PC-9 (cell line): ENCODE results near the gene RFC2. TPM values are rescaled to one million over a fixed set of nuclear protein-coding genes. Genes with fewer than 3 reads are reported as not detected.
"Not testable (repeated sequence)": the region's sequence is repeated elsewhere in the genome, so short reads cannot be mapped to it uniquely, and the experiment has no call there.

Experiments
- BruUV-seq: library from RNA; stranded (reverse); fragments of 400-500 nt; replicated peaks from 2 replicates; lab custom pipeline; 2021; lab: Mats Ljungman, UMichigan
- CTCF ChIA-PET: fragments of 300-600 bp; sonication (Branson Sonifier 250); formaldehyde crosslinking; loops from one replicate; lab custom pipeline; 2022; ENCODE audit warnings: antibody characterized with exemption; lab: Charles Lee
- POLR2A ChIA-PET: fragments of 300-600 bp; sonication (Branson Sonifier 250); formaldehyde crosslinking; loops from one replicate; lab custom pipeline; 2022; ENCODE audit warnings: antibody characterized with exemption; ENCODE audit not compliant: unreplicated experiment; lab: Charles Lee
- DNase-seq, 2 experiments: peaks; one replicate each; pipeline versions ENCODE4 v3.0.0 to v3.0.0-alpha.2; 2015 to 2022; ENCODE audit warnings: mixed read lengths in 1 of 2
- H2AFZ ChIP-seq: fragments of 200-600 bp; sonication (generic); 2 replicates; pipeline ENCODE4 v1.8.1; 2017; ENCODE audit warnings: antibody characterized with exemption
- H3F3A ChIP-seq: fragments of 200-600 bp; sonication (generic); 2 replicates; pipeline ENCODE4 v1.8.1; 2017; ENCODE audit warnings: antibody characterized with exemption, mild to moderate bottlenecking, low read depth; ENCODE audit not compliant: insufficient read depth
- H3K27ac ChIP-seq: fragments of 200-600 bp; sonication (generic); 2 replicates; pipeline ENCODE4 v1.6.1; 2016; ENCODE audit warnings: mixed run types
- H3K27me3 ChIP-seq: fragments of 200-600 bp; sonication (generic); 2 replicates; pipeline ENCODE4 v1.6.1; 2016; ENCODE audit warnings: low read depth, mixed run types; ENCODE audit not compliant: insufficient read depth
- H3K36me3 ChIP-seq: fragments of 200-600 bp; sonication (generic); 2 replicates; pipeline ENCODE4 v1.6.1; 2016; ENCODE audit warnings: low read depth, mixed run types
- H3K4me1 ChIP-seq: fragments of 200-600 bp; sonication (generic); replicated peaks from 2 replicates; pipeline ENCODE4 v1.6.1; 2016; ENCODE audit warnings: mixed run types; ENCODE audit not compliant: insufficient read depth
- H3K4me2 ChIP-seq: fragments of 200-600 bp; sonication (generic); 2 replicates; pipeline ENCODE4 v1.6.1; 2017; ENCODE audit warnings: mixed run types
- H3K4me3 ChIP-seq: fragments of 200-600 bp; sonication (generic); 2 replicates; pipeline ENCODE4 v1.6.1; 2016; ENCODE audit warnings: mixed run types
- H3K79me2 ChIP-seq: fragments of 200-600 bp; sonication (generic); 2 replicates; pipeline ENCODE4 v1.6.1; 2017; ENCODE audit warnings: low read depth, mixed run types
- H3K9me2 ChIP-seq: fragments of 200-600 bp; sonication (generic); 2 replicates; pipeline ENCODE4 v1.8.1; 2017; ENCODE audit warnings: mild to moderate bottlenecking; ENCODE audit not compliant: insufficient read depth
- H3K9me3 ChIP-seq: fragments of 200-600 bp; sonication (generic); 2 replicates; pipeline ENCODE4 v1.8.1; 2016; ENCODE audit warnings: low read depth; ENCODE audit not compliant: insufficient read depth
- H4K20me1 ChIP-seq: fragments of 200-600 bp; sonication (generic); 2 replicates; pipeline ENCODE4 v1.8.1; 2017; ENCODE audit not compliant: insufficient read depth
- EZH2 ChIP-seq: fragments of 200-600 bp; sonication (generic); IDR thresholded peaks from 2 replicates; pipeline ENCODE4 v1.8.0; 2017; ENCODE audit warnings: antibody characterized with exemption, low read depth
- intact Hi-C: fragments of 100-400 bp; cut with micrococcal nuclease; formaldehyde crosslinking; loops from one replicate; pipeline ENCODE4 v1.10.0; 2022; ENCODE audit not compliant: unreplicated experiment
- total RNA-seq: library from RNA; stranded (reverse); gene quantifications from 2 replicates; pipeline ENCODE4 v1.2.3, GENCODE V29; 2021
- TF ChIP-seq, protein P1 (sequence below): fragments of 200-600 bp; sonication (generic); conservative IDR thresholded peaks from 2 replicates; pipeline ENCODE4 v1.6.1; 2017; ENCODE audit warnings: mixed run types, antibody characterized with exemption, mild to moderate bottlenecking, moderate library complexity

Gene RFC2
- total RNA-seq, 1 experiment from 2014 or later: 75.7 TPM

DNA sequence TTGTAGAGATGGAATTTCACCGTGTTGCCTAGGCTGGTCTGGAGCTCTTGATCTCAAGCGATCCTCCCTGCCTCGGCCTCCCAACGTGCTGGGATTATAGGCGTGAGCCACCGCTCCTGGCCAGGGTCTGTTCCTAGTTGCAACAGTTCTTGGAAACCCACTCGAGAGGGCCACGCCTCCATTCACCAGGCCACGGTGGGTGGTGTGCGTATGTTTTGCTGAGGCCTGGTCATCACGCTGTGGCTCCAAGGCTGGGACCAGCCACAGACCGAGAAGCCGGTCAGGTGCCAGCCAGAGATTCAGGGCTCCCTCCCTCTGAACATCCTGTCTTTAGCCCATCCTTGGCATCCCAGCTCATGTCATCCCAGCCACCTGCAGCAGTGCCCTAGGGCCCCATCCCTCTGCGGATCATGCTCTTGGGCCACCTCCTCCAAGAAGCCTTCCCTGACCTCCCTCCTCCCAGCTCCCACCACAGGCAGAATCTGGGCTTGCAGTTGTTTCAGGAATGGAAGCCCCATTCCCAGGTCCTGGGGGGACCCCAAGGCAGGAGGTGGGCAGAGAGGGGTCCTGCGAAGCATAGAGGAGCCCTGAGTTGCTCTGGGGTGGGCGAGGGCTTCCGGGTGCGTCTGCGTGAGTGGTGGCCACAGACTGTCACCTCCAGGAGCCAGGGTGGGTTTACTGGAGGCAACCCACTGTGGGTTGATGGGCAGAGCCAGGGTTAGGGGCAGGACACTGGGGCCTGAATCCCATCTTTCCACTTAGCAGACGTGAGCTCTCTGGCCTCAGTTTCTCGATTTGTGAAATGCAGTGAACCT, 39.2 kb downstream of the RFC2 start:
- H3F3A ChIP-seq: peaks cover 7% of the 10 kb centered on the region; the same call in 1 of the 2 replicates
- no peaks in the 10 kb centered on the region for H3K36me3 ChIP-seq
- CTCF ChIA-PET: no interaction called here
- H3K4me3 ChIP-seq: no peak overlapping the region
- H3K9me2 ChIP-seq: no peaks in the 10 kb centered on the region
- H3K27ac ChIP-seq: no peak overlapping the region
- no peak for DNase-seq
- H4K20me1 ChIP-seq: no peaks in the 10 kb centered on the region
- no peaks in the 10 kb centered on the region for H3K9me3 ChIP-seq
- no peak overlapping the region for H3K4me2 ChIP-seq
- intact Hi-C loops: no loop called here
- peaks cover 5% of the 10 kb centered on the region for H3K4me1 ChIP-seq
- H2AFZ ChIP-seq: no peak overlapping the region
- H3K79me2 ChIP-seq: no peaks in the 10 kb centered on the region
- POLR2A ChIA-PET: interaction anchor here (0.7 kb wide), 1 partner anchor 21 kb away, joined by 24 read pairs; no protein-coding TSS in a partner anchor
- no peak for TF ChIP-seq EZH2
- no TSS peak for BruUV-seq
- H3K27me3 ChIP-seq: no peaks in the 10 kb centered on the region

DNA sequence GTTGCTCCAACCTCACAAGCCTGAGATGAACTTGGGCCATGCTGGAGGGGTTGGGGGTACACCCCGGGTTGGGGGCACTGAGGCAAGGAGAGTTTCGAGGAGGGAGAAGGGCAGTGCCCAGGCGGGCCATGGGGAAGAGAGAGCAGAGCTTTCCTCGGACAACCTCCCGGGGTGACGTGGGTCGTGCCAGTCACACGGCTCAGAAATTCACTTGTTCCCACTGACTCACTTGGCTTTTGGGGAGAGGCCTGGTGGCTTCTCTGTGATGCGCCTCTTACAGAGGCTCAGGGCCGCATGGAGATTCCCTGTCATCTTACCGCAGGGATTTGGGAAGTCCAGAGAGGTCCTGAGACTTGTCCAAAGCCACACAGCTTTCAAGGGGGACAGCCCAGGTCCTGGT, 41.5 kb downstream of the RFC2 start:
- Histone ChIP-seq H3K4me2 (no peak overlapping the region), H3K27ac (no peak overlapping the region), H3F3A (peaks cover 12% of the 10 kb centered on the region; the same call in 1 of the 2 replicates), H4K20me1 (no peaks in the 10 kb centered on the region), H3K9me2 (no peaks in the 10 kb centered on the region), H2AFZ (no peak overlapping the region), H3K27me3 (no peaks in the 10 kb centered on the region), H3K9me3 (no peaks in the 10 kb centered on the region), H3K79me2 (no peaks in the 10 kb centered on the region), H3K36me3 (no peaks in the 10 kb centered on the region), H3K4me3 (no peak overlapping the region), H3K4me1 (peaks cover 14% of the 10 kb centered on the region)
- intact Hi-C loops: no loop called here
- POLR2A ChIA-PET: no interaction called here
- CTCF ChIA-PET: no interaction called here
- no peak for TF ChIP-seq EZH2
- TF ChIP-seq, protein P1, sequence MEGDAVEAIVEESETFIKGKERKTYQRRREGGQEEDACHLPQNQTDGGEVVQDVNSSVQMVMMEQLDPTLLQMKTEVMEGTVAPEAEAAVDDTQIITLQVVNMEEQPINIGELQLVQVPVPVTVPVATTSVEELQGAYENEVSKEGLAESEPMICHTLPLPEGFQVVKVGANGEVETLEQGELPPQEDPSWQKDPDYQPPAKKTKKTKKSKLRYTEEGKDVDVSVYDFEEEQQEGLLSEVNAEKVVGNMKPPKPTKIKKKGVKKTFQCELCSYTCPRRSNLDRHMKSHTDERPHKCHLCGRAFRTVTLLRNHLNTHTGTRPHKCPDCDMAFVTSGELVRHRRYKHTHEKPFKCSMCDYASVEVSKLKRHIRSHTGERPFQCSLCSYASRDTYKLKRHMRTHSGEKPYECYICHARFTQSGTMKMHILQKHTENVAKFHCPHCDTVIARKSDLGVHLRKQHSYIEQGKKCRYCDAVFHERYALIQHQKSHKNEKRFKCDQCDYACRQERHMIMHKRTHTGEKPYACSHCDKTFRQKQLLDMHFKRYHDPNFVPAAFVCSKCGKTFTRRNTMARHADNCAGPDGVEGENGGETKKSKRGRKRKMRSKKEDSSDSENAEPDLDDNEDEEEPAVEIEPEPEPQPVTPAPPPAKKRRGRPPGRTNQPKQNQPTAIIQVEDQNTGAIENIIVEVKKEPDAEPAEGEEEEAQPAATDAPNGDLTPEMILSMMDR: no peak
- DNase-seq: no peak
- no TSS peak for BruUV-seq

DNA sequence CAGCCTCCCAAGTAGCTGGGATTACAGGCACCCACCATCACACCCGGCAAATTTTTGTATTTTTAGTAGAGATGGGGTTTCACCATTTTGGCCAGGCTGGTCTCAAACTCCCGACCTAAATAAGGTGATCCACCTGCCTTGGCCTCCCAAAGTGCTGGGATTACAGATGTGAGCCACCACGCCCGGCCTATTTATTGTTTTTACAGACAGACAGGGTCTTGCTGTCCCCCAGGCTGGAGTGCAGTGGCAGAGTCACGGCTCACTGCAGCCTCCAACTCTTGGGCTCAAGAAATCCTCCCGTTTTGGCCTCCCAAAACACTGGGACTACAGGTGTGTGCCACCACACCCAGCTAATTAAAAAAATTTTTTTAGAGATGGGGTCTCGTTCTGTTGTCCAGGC, 46.0 kb downstream of the RFC2 start:
- H4K20me1 ChIP-seq, H3K4me2 ChIP-seq, POLR2A ChIA-PET, H3K9me2 ChIP-seq, H3K4me3 ChIP-seq, BruUV-seq, H2AFZ ChIP-seq, DNase-seq, H3K36me3 ChIP-seq, H3K27me3 ChIP-seq, H3K9me3 ChIP-seq, H3K79me2 ChIP-seq, H3K27ac ChIP-seq: not testable (repeated sequence)
- H3F3A ChIP-seq: peaks cover 12% of the 10 kb centered on the region; the same call in 1 of the 2 replicates
- intact Hi-C loops: loop anchor here (2.0 to 5.0 kb wide), 2 partner anchors 47 to 341 kb away; partner anchors contain the start of gene RFC2
- CTCF ChIA-PET: interaction anchor here (1.2 to 3.0 kb wide), 2 partner anchors 185 to 193 kb away, joined by 3 to 56 read pairs; no protein-coding TSS in a partner anchor
- H3K4me1 ChIP-seq: peaks cover 14% of the 10 kb centered on the region

DNA sequence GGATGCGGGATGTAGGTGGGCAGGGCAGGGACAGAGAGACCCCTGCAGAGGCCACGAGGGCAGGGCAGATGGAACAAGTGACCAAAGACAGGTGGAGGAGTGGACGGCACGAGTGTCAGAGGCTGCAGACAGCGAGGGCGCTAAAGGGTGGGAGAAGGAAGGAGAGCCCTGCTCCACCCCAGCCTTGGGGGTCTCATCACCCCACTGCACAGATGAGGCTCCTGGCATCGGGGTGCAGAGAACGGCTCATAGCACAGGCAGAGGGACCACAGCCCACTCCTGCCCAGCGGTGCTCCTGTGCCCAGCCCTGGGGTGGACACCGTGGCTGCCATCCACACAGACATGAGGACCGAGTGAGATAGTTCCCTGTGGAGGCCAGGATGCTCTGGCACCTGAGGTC, 46.6 kb downstream of the RFC2 start:
- Histone ChIP-seq H3K9me2 (no peaks in the 10 kb centered on the region), H3K4me2 (no peak overlapping the region), H3F3A (peaks cover 13% of the 10 kb centered on the region; the same call in 1 of the 2 replicates), H4K20me1 (no peaks in the 10 kb centered on the region), H3K27me3 (no peaks in the 10 kb centered on the region), H3K4me3 (no peak overlapping the region), H3K4me1 (peaks cover 14% of the 10 kb centered on the region), H3K9me3 (no peaks in the 10 kb centered on the region), H3K36me3 (no peaks in the 10 kb centered on the region), H2AFZ (no peak overlapping the region), H3K27ac (no peak overlapping the region), H3K79me2 (no peaks in the 10 kb centered on the region)
- intact Hi-C loops: loop anchor here (2.0 to 5.0 kb wide), 2 partner anchors 193 to 340 kb away; no protein-coding TSS in a partner anchor
- no peak for DNase-seq
- no peak for TF ChIP-seq EZH2
- TF ChIP-seq, protein P1: no peak
- CTCF ChIA-PET: interaction anchor here (0.6 to 3.0 kb wide), 4 partner anchors 11 to 193 kb away, joined by 3 to 56 read pairs (median 4); no protein-coding TSS in a partner anchor
- POLR2A ChIA-PET: interaction anchor here (0.6 to 0.7 kb wide), 2 partner anchors 73 to 164 kb away, joined by 6 to 15 read pairs; no protein-coding TSS in a partner anchor
- BruUV-seq: no TSS peak
